Measurements from ENCODE around the gene WWC1.
"Not testable (repeated sequence)": the region's sequence is repeated elsewhere in the genome, so short reads cannot be mapped to it uniquely, and the experiment has no call there.

The WWC1 gene

GRCh38 chr5:168307022-168307421, 15.6 kb downstream of the WWC1 start:
- DNase-seq (ENCODE audit: insufficient read length, low spot score) (no peak), FAIRE-seq (no peak)

GRCh38 chr5:168307925-168308584, 16.6 kb downstream of the WWC1 start:
- no peak for FAIRE-seq
- no peak for DNase-seq (ENCODE audit: insufficient read length, low spot score)

GRCh38 chr5:168308976-168309598, 17.6 kb downstream of the WWC1 start:
- FAIRE-seq (no peak), DNase-seq (ENCODE audit: insufficient read length, low spot score) (no peak)

- not testable (repeated sequence) for DNase-seq (ENCODE audit: insufficient read length, low spot score); FAIRE-seq
Observed at GRCh38 chr5:168310541-168310940, 19.1 kb downstream of the WWC1 start.

GRCh38 chr5:168311061-168311566, 19.7 kb downstream of the WWC1 start:
- DNase-seq (ENCODE audit: insufficient read length, low spot score), result no peak
- no peak for FAIRE-seq

- no peak for FAIRE-seq
- DNase-seq (ENCODE audit: insufficient read length, low spot score), result no peak
Observed at GRCh38 chr5:168312606-168313295, 21.3 kb downstream of the WWC1 start.

GRCh38 chr5:168313596-168314204, 22.3 kb downstream of the WWC1 start:
- FAIRE-seq, result no peak
- DNase-seq (ENCODE audit: insufficient read length, low spot score), result no peak

GRCh38 chr5:168314735-168315411, 23.4 kb downstream of the WWC1 start:
- DNase-seq (ENCODE audit: insufficient read length, low spot score) (no peak), FAIRE-seq (no peak)

- FAIRE-seq (no peak), DNase-seq (ENCODE audit: insufficient read length, low spot score) (no peak)
Observed at GRCh38 chr5:168315416-168316138, 24.1 kb downstream of the WWC1 start.

- FAIRE-seq, result no peak
Observed at GRCh38 chr5:168316139-168316578, 24.7 kb downstream of the WWC1 start.

GRCh38 chr5:168317096-168317520, 25.7 kb downstream of the WWC1 start:
- FAIRE-seq (no peak), DNase-seq (ENCODE audit: insufficient read length, low spot score) (no peak)

More at GRCh38 chr5:168316139-168316578, 24.7 kb downstream of the WWC1 start:
- no peak for DNase-seq (ENCODE audit: insufficient read length, low spot score)

- DNase-seq (ENCODE audit: insufficient read length, low spot score), result no peak
- no peak for FAIRE-seq
Observed at GRCh38 chr5:168317521-168318147, 26.2 kb downstream of the WWC1 start.

GRCh38 chr5:168318240-168318639, 26.8 kb downstream of the WWC1 start:
- no peak for FAIRE-seq
- no peak for DNase-seq (ENCODE audit: insufficient read length, low spot score)

GRCh38 chr5:168319774-168320173, 28.3 kb downstream of the WWC1 start:
- DNase-seq (ENCODE audit: insufficient read length, low spot score) (no peak), FAIRE-seq (no peak)

GRCh38 chr5:168320805-168321204, 29.4 kb downstream of the WWC1 start:
- no peak for DNase-seq (ENCODE audit: insufficient read length, low spot score)
- no peak for FAIRE-seq

GRCh38 chr5:168324859-168325630, 33.6 kb downstream of the WWC1 start:
- no peak for FAIRE-seq
- DNase-seq (ENCODE audit: insufficient read length, low spot score), result no peak

GRCh38 chr5:168327019-168327421, 35.6 kb downstream of the WWC1 start:
- FAIRE-seq, result no peak
- DNase-seq (ENCODE audit: insufficient read length, low spot score), result no peak

GRCh38 chr5:168327451-168327850, 36.0 kb downstream of the WWC1 start:
- DNase-seq (ENCODE audit: insufficient read length, low spot score) (no peak), FAIRE-seq (no peak)

GRCh38 chr5:168327994-168328393, 36.5 kb downstream of the WWC1 start:
- DNase-seq (ENCODE audit: insufficient read length, low spot score) (no peak), FAIRE-seq (no peak)
